NT2/D1 (cell line): ENCODE results near the gene MCEE.
A peak's percentile ranks its signal among the peaks of the same experiment; 100 is the strongest.

Experiments used
- SUZ12 ChIP-seq: IDR thresholded peaks from 2 replicates; pipeline ENCODE4 v1.6.1; 2011; ENCODE audit not compliant: insufficient read length, insufficient read depth; ENCODE audit errors: extremely low read depth
- YY1 ChIP-seq: IDR thresholded peaks from 2 replicates; pipeline ENCODE4 v1.6.1; 2011; ENCODE audit not compliant: insufficient read length, insufficient read depth
- ZNF274 ChIP-seq: IDR thresholded peaks from 2 replicates; pipeline ENCODE4 v1.6.1; 2011; ENCODE audit warnings: mild to moderate bottlenecking, low read depth, low read length

DNA sequence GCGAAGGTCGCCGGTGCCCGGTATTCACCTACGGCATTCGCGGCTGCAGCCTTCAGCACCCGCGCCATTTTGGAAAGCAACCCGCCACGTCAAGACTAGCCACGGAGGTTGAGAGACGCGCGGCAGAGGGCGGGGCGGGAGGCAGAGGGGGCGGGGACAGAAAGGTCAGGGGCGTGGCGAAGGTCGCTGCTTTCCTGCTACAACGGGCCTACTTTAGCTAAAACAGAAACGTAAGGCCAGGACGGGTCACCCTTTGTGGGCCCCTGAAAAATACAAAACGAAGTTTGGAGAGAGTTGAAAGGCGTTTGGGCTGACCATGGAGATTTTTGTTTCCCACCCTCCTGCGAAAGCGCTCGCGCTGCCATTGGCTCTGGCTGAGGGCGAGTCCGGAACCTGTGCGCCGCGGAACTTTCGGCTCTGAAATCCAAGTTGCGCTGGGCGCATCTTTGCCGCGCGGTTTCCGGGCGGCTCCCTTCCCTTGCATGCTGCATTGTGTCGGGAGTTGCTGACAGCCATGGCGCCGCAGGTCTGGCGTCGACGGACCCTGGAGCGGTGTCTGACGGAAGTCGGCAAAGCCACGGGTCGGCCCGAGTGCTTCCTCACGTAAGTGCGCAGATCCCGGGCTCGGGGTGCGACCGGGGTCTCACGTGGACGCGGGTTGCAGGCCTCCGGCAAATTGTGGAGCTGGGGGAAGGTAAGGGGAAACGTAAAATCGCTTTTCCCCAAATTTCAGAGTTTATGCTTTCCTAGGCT lies at the start of gene MCEE, which contains the start of gene MPHOSPH10:
- no peak for TF ChIP-seq SUZ12
- TF ChIP-seq ZNF274, result no peak
- TF ChIP-seq YY1, result peak; percentile 59
